Kidney (tissue), 14 donors: ENCODE data around the gene MED26. TPM values are rescaled to one million over a fixed set of nuclear protein-coding genes. Genes with fewer than 3 reads are reported as not detected.

ENCODE experiments used
- DNase-seq, 5 donors: peaks; one replicate each; pipeline ENCODE4 v3.0.0-alpha.2; 2013 to 2020
- FAIRE-seq: peaks from 2 replicates; lab custom pipeline; 2012; peaks lifted over from hg19 to GRCh38; lab: Jason Lieb, UNC
- H3K27ac ChIP-seq, 2 donors: one replicate each; pipeline ENCODE4 v1.7.0; 2013; ENCODE audit warnings: low read depth in 2 of 2, low read length in 2 of 2, inconsistent platforms in 1 of 2
- H3K27me3 ChIP-seq: one replicate; pipeline ENCODE4 v1.7.1; 2013; ENCODE audit warnings: low read length, inconsistent platforms; ENCODE audit not compliant: control insufficient read depth, insufficient read depth
- H3K36me3 ChIP-seq, 3 donors: one replicate each; pipeline versions ENCODE4 v1.7.0 to v1.7.1; 2013; ENCODE audit warnings: low read length in 3 of 3, control low read depth in 1 of 3, inconsistent platforms in 1 of 3; ENCODE audit not compliant: insufficient read depth in 3 of 3, control insufficient read depth in 2 of 3
- H3K4me1 ChIP-seq, 3 donors: one replicate each; pipeline versions ENCODE4 v1.7.0 to v1.7.1; 2013; ENCODE audit warnings: low read length in 3 of 3, inconsistent platforms in 1 of 3, low read depth in 1 of 3; ENCODE audit not compliant: control insufficient read depth in 2 of 3, insufficient read depth in 2 of 3
- H3K4me3 ChIP-seq, 3 donors: one replicate each; pipeline versions ENCODE4 v1.7.0 to v1.8.1; 2013; ENCODE audit warnings: low read length in 3 of 3, control low read depth in 1 of 3, inconsistent platforms in 1 of 3
- H3K9ac ChIP-seq, 3 donors: one replicate each; pipeline versions ENCODE4 v1.7.0 to v1.7.1; 2013; ENCODE audit warnings: low read length in 3 of 3, control low read depth in 1 of 3, inconsistent platforms in 1 of 3
- H3K9me3 ChIP-seq, 3 donors: one replicate each; pipeline versions ENCODE4 v1.7.0 to v1.7.1; 2013; ENCODE audit warnings: low read length in 3 of 3, control low read depth in 1 of 3, inconsistent platforms in 1 of 3; ENCODE audit not compliant: control insufficient read depth in 2 of 3, insufficient read depth in 1 of 3
- intact Hi-C: fragments of 100-400 bp; cut with DNase I; formaldehyde crosslinking; loops from one replicate; pipeline ENCODE4 v1.11.1; 2022
- polyA plus RNA-seq: library from polyadenylated mRNA; stranded (reverse); fragments of 350-450 nt; fragmentation: Illumina TruSeq; extraction: RNeasy Lipid Tissue Mini Kit (QIAGEN cat#74804); gene quantifications from one replicate; pipeline ENCODE4 v1.2.3, GENCODE V29; 2014; ENCODE audit warnings: low read depth, low replicate concordance; ENCODE audit not compliant: insufficient read depth
- total RNA-seq: library from RNA; stranded (reverse); fragmentation: NEBNext Ultra II Directional; extraction: Animal tissue kit (Norgen Biotek cat#: 25700); gene quantifications from one replicate; pipeline ENCODE4 v1.2.1, GENCODE V29; 2021
- TF ChIP-seq, protein P1 (sequence below): IDR thresholded peaks from 3 replicates; pipeline ENCODE4 v1.5.1; 2012; ENCODE audit warnings: mild to moderate bottlenecking, moderate library complexity, borderline replicate concordance; ENCODE audit not compliant: insufficient read depth; ENCODE audit errors: extremely low read depth
- donor health status: control.
- donor health status: control.
- donor health status: control.
- donor health status: control.
- donor health status: control.
- donor health status: DM: yes; HTN: yes; CAD: no.
- donor health status: Normal renal cell carcinoma (clear cell type).

MED26 gene
- total and polyA plus RNA-seq, 2 donors from 2014 or later = 3.6 to 11.8 TPM

DNA sequence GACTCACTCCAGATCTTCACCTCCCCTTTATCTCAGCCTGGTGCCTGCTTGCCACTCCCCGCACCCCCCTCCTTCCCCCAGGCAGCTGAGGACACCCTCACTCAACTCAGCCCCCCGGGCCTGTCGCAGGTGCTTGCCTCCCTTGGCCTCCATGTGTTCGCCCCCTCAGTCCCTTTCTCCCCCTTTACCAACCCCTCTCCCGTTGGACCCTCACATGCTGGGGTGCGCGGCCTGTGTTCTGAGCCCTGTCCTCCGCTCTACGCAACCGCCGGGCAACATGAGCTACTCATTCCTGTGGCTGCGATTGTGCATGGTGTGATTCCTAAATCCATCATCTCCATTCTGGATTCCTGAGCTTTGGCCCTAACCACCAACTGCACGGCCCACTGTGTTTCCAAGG lies 90.9 kb downstream of the MED26 start:
- Histone ChIP-seq H3K9ac (no peak overlapping the region), H3K4me1 (peaks cover 0 to 10% (median 9%) of the 10 kb centered on the region in 3 donors), H3K27me3 (no peaks in the 10 kb centered on the region), H3K36me3 (peaks cover 0 to 35% (median 14%) of the 10 kb centered on the region in 3 donors), H3K4me3 (no peak overlapping the region), H3K27ac (no peak overlapping the region), H3K9me3 (no peaks in the 10 kb centered on the region)
- FAIRE-seq = no peak
- DNase-seq = no peak
- intact Hi-C loops = no loop called here
- TF ChIP-seq, protein P1, sequence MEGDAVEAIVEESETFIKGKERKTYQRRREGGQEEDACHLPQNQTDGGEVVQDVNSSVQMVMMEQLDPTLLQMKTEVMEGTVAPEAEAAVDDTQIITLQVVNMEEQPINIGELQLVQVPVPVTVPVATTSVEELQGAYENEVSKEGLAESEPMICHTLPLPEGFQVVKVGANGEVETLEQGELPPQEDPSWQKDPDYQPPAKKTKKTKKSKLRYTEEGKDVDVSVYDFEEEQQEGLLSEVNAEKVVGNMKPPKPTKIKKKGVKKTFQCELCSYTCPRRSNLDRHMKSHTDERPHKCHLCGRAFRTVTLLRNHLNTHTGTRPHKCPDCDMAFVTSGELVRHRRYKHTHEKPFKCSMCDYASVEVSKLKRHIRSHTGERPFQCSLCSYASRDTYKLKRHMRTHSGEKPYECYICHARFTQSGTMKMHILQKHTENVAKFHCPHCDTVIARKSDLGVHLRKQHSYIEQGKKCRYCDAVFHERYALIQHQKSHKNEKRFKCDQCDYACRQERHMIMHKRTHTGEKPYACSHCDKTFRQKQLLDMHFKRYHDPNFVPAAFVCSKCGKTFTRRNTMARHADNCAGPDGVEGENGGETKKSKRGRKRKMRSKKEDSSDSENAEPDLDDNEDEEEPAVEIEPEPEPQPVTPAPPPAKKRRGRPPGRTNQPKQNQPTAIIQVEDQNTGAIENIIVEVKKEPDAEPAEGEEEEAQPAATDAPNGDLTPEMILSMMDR = no peak

DNA sequence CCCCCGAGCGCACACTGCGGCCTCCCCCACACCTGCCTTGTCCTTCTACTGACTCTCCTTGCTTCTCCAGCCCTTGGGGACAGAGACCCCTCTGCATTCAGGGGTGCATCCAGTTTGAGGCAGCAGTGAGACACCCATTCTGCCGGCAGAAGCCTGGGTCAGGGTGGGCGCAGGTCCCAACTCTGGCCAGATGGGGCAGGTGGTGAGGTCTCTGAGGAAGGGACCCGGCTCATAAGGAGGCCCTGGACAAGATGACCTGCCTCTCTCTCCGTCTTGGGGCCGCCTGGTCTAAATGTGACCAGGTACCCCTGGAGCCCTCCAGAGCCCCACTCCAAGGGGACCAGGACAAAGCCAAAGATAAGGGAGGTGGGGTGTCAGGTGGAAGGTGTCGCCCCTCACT lies 91.9 kb downstream of the MED26 start:
- Histone ChIP-seq H3K9ac (no peak overlapping the region), H3K36me3 (peaks cover 0 to 45% (median 18%) of the 10 kb centered on the region in 3 donors)
- TF ChIP-seq, protein P1 = no peak

DNA sequence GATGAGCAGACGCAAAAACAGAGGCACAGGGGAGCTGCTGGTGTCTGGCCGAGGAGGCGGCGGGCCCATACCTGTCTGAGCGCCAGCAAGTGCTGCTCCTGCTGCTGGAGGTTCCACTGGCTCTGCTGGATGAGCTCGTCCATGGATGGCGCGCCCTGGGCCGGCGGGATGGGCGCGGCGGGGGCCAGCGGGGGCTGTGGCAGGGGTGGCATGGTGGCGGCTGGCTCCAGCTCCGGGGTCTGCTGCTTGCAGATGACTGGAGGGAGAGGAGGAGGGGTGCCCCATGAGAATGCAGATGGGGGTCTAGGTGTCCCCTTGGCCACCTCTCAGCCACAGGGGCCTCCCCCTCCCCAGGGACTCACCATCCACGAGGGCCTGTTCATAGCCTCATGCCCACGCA lies 92.6 kb downstream of the MED26 start:
- no peak for FAIRE-seq
- no peak overlapping the region for H3K27ac ChIP-seq
- intact Hi-C loops = no loop called here
- no peaks in the 10 kb centered on the region for H3K9me3 ChIP-seq
- TF ChIP-seq, protein P1 = no peak
- H3K9ac ChIP-seq = no peak overlapping the region
- H3K4me3 ChIP-seq = no peak overlapping the region
- H3K4me1 ChIP-seq = no peaks in the 10 kb centered on the region
- no peaks in the 10 kb centered on the region for H3K27me3 ChIP-seq
- DNase-seq = no peak
- H3K36me3 ChIP-seq = peaks cover 0 to 46% (median 18%) of the 10 kb centered on the region in 3 donors

More for the DNA sequence above, 91.9 kb downstream of the MED26 start:
- intact Hi-C loops = no loop called here
- no peak overlapping the region for H3K4me3 ChIP-seq
- H3K9me3 ChIP-seq = no peaks in the 10 kb centered on the region
- no peaks in the 10 kb centered on the region for H3K27me3 ChIP-seq
- H3K4me1 ChIP-seq = peaks cover 0 to 5% (median 2%) of the 10 kb centered on the region in 3 donors
- no peak for DNase-seq
- no peak overlapping the region for H3K27ac ChIP-seq
- no peak for FAIRE-seq
